ENCODE measurements around the gene SMCP. TPM values are rescaled to one million over a fixed set of nuclear protein-coding genes. Genes with fewer than 3 reads are reported as not detected.

The SMCP gene
- total RNA-seq, 1 experiment from 2014 or later, result not detected

GRCh38 chr1:152886085-152886484, 8.0 kb downstream of the SMCP start:
- Histone ChIP-seq H3K4me1 (ENCODE audit: control insufficient read depth in 1 of 2, insufficient read depth in 2 of 2, low read length in 2 of 2) (no peaks in the 10 kb centered on the region), H3K36me3 (ENCODE audit: control insufficient read depth in 1 of 2, insufficient read depth in 2 of 2, low read length in 2 of 2) (no peaks in the 10 kb centered on the region), H3K9ac (ENCODE audit: low read length) (no peak overlapping the region), H3K4me3 (replicated peaks in 1 of 2; ENCODE audit: low read depth in 1 of 2, low read length in 2 of 2) (no peak overlapping the region), H3K4me2 (ENCODE audit: low read length) (no peak overlapping the region), H3K79me2 (ENCODE audit: insufficient read depth, low read length) (no peaks in the 10 kb centered on the region), H3K9me2 (ENCODE audit: insufficient read depth) (no peaks in the 10 kb centered on the region), H3K27me3 (ENCODE audit: insufficient read depth, low read length) (peaks cover 47% of the 10 kb centered on the region), H3K9me3 (ENCODE audit: control insufficient read depth in 1 of 2, insufficient read depth in 1 of 2, low read depth in 1 of 2, low read length in 2 of 2) (no peaks in the 10 kb centered on the region), H3K27ac (ENCODE audit: low read depth, low read length) (no peak overlapping the region), H2AFZ (ENCODE audit: low read depth, low read length, poor library complexity, severe bottlenecking) (no peak overlapping the region), H4K20me1 (ENCODE audit: insufficient read depth) (no peaks in the 10 kb centered on the region)
- DNase-seq (ENCODE audit: low read depth, low spot score) (no peak), ATAC-seq (no peak)
- TF ChIP-seq ZNF274 (IDR thresholded peaks at IDR 0.05; ENCODE audit: low read depth, low read length) (no peak), EGR1 (IDR thresholded peaks at IDR 0.05; ENCODE audit: low read depth) (no peak), TCF7L2 (IDR thresholded peaks at IDR 0.05; ENCODE audit: borderline replicate concordance, extremely low read depth, insufficient read depth, insufficient read length) (no peak), ELF1 (IDR thresholded peaks at IDR 0.05; ENCODE audit: borderline replicate concordance, low read depth) (no peak), EZH2 (IDR thresholded peaks at IDR 0.05) (no peak), ZBTB33 (IDR thresholded peaks at IDR 0.05; ENCODE audit: extremely low read depth, insufficient replicate concordance, low read length) (no peak)
- CTCF ChIA-PET, result no interaction called here
- RAD21 ChIA-PET (ENCODE audit: low non-redundant PET in 1 of 2, low total read pairs in 2 of 2, uncharacterized antibody in 2 of 2, unreplicated experiment in 2 of 2), result interaction anchor here in 1 of 2 experiments (1.0 kb wide), 1 partner anchor 306 kb away, joined by 3 read pairs; no protein-coding TSS in a partner anchor
- POLR2A ChIA-PET, result no interaction called here
- no TSS peak for BruUV-seq (replicated peaks)
- intact Hi-C loops (cut with micrococcal nuclease), result no loop called here

- no peak for ATAC-seq
- Histone ChIP-seq H3K4me2 (ENCODE audit: low read length) (no peak overlapping the region), H3K9me3 (ENCODE audit: control insufficient read depth in 1 of 2, insufficient read depth in 1 of 2, low read depth in 1 of 2, low read length in 2 of 2) (no peaks in the 10 kb centered on the region), H3K27me3 (ENCODE audit: insufficient read depth, low read length) (peaks cover 49% of the 10 kb centered on the region), H3K79me2 (ENCODE audit: insufficient read depth, low read length) (no peaks in the 10 kb centered on the region), H3K9ac (ENCODE audit: low read length) (no peak overlapping the region), H3K4me1 (ENCODE audit: control insufficient read depth in 1 of 2, insufficient read depth in 2 of 2, low read length in 2 of 2) (no peaks in the 10 kb centered on the region), H3K9me2 (ENCODE audit: insufficient read depth) (no peaks in the 10 kb centered on the region), H3K27ac (ENCODE audit: low read depth, low read length) (no peak overlapping the region), H2AFZ (ENCODE audit: low read depth, low read length, poor library complexity, severe bottlenecking) (no peak overlapping the region), H3K36me3 (ENCODE audit: control insufficient read depth in 1 of 2, insufficient read depth in 2 of 2, low read length in 2 of 2) (no peaks in the 10 kb centered on the region), H3K4me3 (replicated peaks in 1 of 2; ENCODE audit: low read depth in 1 of 2, low read length in 2 of 2) (no peak overlapping the region), H4K20me1 (ENCODE audit: insufficient read depth) (no peaks in the 10 kb centered on the region)
- no TSS peak for BruUV-seq (replicated peaks)
- TF ChIP-seq SP1 (IDR thresholded peaks at IDR 0.05; ENCODE audit: low read depth) (no peak), CBX3 (IDR thresholded peaks at IDR 0.05; ENCODE audit: low read depth) (no peak), RAD21 (IDR thresholded peaks at IDR 0.05; ENCODE audit: low read depth) (no peak), POLR2A (IDR thresholded peaks at IDR 0.05; ENCODE audit: borderline replicate concordance, extremely low read depth, insufficient read depth, insufficient read length) (no peak), ZFX (IDR thresholded peaks at IDR 0.05) (no peak), YY1 (IDR thresholded peaks at IDR 0.05; ENCODE audit: extremely low read depth, insufficient replicate concordance, low read depth, low read length) (no peak), EZH2 (IDR thresholded peaks at IDR 0.05) (no peak), EGR1 (IDR thresholded peaks at IDR 0.05; ENCODE audit: low read depth) (no peak), SRF (IDR thresholded peaks at IDR 0.05; ENCODE audit: low read depth) (no peak), ZNF274 (IDR thresholded peaks at IDR 0.05; ENCODE audit: low read depth, low read length) (no peak)
- RAD21 ChIA-PET (ENCODE audit: low non-redundant PET in 1 of 2, low total read pairs in 2 of 2, uncharacterized antibody in 2 of 2, unreplicated experiment in 2 of 2), result no interaction called here
- POLR2A ChIA-PET, result no interaction called here
- DNase-seq (ENCODE audit: low read depth, low spot score), result no peak
- intact Hi-C loops (cut with micrococcal nuclease), result no loop called here
- CTCF ChIA-PET, result interaction anchor here (0.6 to 1.1 kb wide), 2 partner anchors 9 to 27 kb away, joined by 3 to 5 read pairs; partner anchors contain the start of gene SMCP
Measured at GRCh38 chr1:152886758-152887409, 8.8 kb downstream of the SMCP start.

Measured in HCT116 (cell line).